Epithelial cell of esophagus (primary cell): ENCODE results near the gene MALT1.

Experiments used
- DNase-seq: peaks from one replicate; pipeline ENCODE4 v3.0.0; 2010; ENCODE audit warnings: low read depth
- H3K4me3 ChIP-seq: 2 replicates; pipeline ENCODE4 v1.5.1; 2011; ENCODE audit warnings: mild to moderate bottlenecking, low read length, control low read depth
- CTCF ChIP-seq: IDR thresholded peaks from 2 replicates; pipeline ENCODE4 v1.5.1; 2011; ENCODE audit warnings: low read depth, mild to moderate bottlenecking, low read length, control low read depth, inconsistent platforms; ENCODE audit not compliant: insufficient read depth; ENCODE audit errors: missing control alignments

MALT1 gene, protein sequence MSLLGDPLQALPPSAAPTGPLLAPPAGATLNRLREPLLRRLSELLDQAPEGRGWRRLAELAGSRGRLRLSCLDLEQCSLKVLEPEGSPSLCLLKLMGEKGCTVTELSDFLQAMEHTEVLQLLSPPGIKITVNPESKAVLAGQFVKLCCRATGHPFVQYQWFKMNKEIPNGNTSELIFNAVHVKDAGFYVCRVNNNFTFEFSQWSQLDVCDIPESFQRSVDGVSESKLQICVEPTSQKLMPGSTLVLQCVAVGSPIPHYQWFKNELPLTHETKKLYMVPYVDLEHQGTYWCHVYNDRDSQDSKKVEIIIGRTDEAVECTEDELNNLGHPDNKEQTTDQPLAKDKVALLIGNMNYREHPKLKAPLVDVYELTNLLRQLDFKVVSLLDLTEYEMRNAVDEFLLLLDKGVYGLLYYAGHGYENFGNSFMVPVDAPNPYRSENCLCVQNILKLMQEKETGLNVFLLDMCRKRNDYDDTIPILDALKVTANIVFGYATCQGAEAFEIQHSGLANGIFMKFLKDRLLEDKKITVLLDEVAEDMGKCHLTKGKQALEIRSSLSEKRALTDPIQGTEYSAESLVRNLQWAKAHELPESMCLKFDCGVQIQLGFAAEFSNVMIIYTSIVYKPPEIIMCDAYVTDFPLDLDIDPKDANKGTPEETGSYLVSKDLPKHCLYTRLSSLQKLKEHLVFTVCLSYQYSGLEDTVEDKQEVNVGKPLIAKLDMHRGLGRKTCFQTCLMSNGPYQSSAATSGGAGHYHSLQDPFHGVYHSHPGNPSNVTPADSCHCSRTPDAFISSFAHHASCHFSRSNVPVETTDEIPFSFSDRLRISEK

DNA sequence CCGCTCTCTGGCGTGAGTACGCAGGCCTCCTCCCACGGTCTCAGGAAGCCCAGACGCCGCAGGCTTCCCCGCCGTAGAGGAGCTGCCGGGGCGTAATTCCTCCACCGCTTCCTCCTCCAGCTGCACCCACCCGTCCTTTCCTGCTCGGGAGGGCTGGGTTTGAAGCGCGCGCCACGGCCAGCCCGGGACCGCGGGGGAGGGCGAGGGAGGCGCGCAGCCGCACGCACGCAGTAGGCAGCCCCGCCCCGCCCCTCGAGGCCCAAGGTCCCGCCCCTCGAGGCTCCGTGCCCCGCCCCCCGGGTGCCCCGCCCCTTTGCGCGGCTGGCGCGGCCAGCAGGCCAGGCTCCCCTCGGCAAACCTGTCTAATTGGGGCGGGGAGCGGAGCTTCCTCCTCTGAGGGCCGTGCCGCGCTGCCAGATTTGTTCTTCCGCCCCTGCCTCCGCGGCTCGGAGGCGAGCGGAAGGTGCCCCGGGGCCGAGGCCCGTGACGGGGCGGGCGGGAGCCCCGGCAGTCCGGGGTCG, at the start of gene MALT1:
Gene MALT1 (plus strand): TSS at position 355 of the 521 bp plus-strand sequence. CDS start 179 bp downstream, outside the sequence.
- TF ChIP-seq CTCF: no peak
- H3K4me3 ChIP-seq: peak within 1 kb of the TSS; percentile 75
- DNase-seq: peak; percentile 95

DNA sequence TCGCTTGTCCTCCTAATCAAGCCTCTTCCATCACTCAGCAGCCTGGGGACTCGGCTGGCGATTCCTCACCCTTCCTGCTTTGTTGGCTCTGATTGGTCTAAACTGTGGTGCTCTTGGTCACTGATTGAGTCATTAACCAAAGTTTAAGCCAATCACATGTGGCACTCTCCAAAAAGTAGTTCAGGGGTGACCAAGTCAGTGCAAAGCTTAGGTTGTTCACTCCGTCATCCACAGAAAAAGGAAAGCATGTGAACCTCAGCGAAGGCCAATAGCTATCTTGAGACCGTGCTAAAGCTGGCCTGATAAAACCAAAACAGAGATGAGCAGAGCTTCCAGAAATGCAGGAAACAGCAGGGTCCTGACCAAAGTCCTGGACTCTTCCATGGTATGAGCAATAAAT, 47.3 kb upstream of the MALT1 start:
- DNase-seq: no peak
- H3K4me3 ChIP-seq: no peak overlapping the region
- no peak for TF ChIP-seq CTCF

GRCh38 chr18:58625839-58626238, 45.4 kb upstream of the MALT1 start:
- H3K4me3 ChIP-seq: no peak overlapping the region
- no peak for DNase-seq
- TF ChIP-seq CTCF: no peak

GRCh38 chr18:58630071-58630470, 41.2 kb upstream of the MALT1 start:
- no peak overlapping the region for H3K4me3 ChIP-seq
- no peak for TF ChIP-seq CTCF
- DNase-seq: no peak

GRCh38 chr18:58631301-58631700, 40.0 kb upstream of the MALT1 start:
- no peak for TF ChIP-seq CTCF
- H3K4me3 ChIP-seq: no peak overlapping the region
- no peak for DNase-seq

DNA sequence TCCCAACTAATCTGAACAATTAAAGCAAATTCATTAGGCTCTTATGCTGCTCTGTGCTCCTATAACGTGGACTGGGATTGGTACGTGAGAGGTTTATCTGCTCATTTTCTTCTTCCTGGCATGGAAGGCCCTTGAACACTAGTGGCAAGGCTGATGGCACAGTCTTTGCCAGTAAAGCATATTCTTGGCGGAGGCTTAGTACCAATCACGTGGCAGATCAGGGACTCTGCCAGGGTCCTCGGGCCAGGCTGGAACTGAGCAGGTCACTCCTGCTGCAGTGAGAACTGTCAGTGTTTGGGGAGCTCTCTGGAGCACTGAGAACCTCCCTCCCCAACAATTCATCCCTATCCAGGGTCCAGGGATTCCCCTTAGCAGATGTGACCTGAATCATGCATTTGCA, 38.7 kb upstream of the MALT1 start:
- TF ChIP-seq CTCF: no peak
- no peak for DNase-seq
- no peak overlapping the region for H3K4me3 ChIP-seq
